ENCODE results near the gene RPS6KA1.

RPS6KA1 gene

DNA sequence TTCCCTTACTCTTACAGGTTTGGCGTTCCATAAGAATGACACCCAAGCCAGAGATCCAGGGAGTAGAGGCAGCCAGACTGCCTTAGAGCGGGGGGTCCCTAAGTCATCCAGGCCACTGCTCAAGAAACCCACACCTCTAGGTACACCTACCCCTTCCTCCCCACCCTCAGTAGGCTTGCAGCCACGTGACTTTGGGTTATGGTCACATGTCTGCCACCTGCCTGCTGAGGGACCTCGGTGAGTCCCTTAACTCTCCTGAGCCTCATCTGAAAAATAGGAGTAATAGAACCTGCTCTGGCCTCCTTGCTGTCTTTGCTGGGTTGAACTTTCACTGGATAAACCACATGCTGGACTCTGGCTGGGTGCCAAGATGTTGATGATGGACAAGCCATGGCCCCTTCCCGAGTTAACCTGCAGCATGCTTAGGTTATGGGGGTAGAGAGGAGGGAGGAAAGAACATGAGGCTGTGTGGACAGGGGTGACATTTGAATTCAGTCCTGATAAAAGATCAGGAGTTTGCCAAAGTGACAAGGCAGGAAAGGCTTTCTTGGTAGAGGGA, 4.5 kb downstream of the RPS6KA1 start:
- no peak for DNase-seq (ENCODE audit: low read depth)

DNA sequence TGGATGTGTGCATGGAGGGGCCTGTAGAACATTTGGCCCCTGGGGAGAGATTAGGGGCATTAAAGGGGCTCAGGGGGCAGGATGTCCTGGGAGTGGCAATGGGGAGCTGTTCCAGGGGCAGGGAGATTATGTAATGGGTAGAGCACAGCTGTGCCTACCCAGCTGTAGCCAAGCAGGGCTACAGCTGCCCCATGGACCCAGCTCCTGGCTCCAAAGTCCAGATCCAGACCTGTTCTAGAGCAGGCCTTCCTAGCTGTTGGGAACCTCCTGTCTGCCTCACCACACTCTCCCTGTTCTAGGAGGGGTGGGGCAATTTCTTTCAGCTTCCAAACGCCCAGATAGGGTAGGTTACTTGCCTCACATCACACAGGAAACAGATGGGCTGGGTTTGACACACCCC, 5.6 kb downstream of the RPS6KA1 start:
- no peak for DNase-seq (ENCODE audit: low read depth)

- DNase-seq (ENCODE audit: low read depth), result no peak
Measured at GRCh38 chr1:26536081-26536480, 6.5 kb downstream of the RPS6KA1 start.

DNA sequence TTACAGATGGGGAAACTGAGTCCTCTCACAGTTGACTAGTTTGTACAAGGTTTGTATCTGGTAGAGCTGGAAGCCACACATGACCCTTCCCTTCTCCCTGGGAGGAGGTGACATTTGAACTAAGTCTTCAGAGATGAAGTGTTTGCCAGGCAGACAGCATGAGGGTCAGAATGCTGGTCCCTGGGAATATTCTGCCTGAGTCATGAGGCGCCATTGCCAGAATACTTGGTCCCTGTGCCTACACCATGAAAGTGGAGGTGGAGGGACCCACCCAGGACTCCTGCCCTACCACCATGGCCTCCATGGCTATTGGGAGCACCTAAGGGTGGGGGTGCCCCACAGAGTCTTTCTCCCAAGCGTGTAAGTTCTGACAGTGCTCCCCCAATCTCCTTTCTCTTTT, 7.0 kb downstream of the RPS6KA1 start:
- DNase-seq (ENCODE audit: low read depth), result no peak

GRCh38 chr1:26537951-26538352, 8.4 kb downstream of the RPS6KA1 start:
- peak; percentile 18 for DNase-seq (ENCODE audit: low read depth)

GRCh38 chr1:26538480-26539412, 9.2 kb downstream of the RPS6KA1 start:
- DNase-seq (ENCODE audit: low read depth), result peak; percentile 9

DNA sequence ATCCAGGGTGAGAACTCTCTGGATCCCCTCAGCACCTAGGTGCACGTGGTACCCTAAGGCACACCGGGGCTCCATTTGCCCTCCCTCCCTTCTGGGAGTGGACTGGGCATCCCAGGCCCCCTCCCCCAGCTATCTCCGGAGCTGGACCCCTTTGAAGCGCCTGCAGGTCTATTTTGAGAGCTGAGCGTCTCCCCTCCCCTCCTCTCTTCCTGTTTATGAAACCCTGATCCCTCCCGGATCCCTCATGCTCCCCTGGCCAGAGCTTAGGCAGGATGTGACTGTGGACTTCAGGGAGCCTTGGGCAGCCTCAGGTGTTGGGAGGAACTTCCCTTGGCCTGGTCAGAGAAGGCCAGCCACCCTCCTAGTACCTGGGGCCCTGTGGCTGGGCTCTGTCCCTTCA, 10.2 kb downstream of the RPS6KA1 start:
- no peak for DNase-seq (ENCODE audit: low read depth)

DNA sequence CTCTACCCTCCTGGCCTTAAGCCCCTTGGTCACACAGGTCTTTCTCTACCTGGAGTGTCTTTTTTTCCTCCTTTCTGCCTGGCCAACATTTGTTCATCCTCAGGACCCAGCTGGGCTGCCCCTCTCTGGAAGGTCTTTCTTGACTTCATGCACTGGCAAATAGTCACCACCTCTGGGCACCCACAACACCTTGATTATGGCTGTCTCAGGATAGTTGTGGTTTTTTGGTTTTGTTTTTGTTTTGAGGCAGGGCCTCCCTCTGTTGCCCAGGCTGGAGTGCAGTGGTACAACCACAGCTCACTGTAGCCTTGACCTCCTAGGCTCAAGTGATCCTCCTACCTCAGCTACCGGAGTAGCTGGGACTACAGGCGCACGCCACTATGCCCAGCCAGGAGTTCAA, 10.8 kb downstream of the RPS6KA1 start:
- DNase-seq (ENCODE audit: low read depth), result no peak

GRCh38 chr1:26541431-26541815, 11.9 kb downstream of the RPS6KA1 start:
- DNase-seq (ENCODE audit: low read depth), result no peak

DNA sequence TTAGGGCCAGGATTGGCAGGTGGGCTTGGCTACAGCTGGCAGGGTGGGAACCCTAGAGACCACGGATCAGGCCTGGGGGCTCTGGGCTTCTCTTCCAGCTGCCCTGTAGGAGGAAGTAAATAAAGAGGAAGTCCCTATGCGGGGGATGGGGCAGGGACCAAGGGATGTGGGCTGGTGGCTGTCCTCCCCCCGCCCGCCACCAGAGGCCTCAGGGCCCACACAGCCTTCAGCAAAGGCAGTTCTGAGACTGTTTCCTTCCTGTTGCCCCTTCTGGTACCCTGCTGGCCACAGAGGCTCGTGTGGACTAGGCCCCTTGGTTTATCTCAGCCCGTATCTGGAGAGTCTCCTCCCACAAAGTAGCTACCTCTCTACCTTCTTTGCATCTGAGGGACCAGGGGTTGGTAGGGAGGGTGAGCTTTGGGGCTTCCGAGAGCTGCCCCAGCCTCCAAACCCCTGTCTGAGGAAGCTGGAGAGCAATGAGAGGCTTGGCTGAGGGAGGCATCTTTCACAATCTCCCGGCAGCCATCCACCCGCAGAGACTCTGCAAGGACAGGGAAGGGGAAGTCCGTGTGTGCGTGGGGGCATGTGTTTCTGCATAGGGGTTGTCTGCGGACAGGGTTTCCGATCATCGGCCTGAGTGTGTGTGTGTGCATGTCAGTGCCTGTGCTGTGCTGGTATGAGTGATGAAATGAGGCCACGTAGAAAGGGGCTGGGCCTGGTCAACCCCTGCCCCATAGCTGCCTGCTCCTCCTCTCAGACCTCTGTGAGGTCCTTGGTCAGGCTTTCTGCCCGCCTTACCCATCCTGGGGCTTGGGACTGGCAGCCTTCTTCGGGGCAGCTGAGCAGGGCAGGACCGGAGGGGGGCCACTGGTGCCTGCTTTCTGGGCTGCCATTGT, 12.5 kb downstream of the RPS6KA1 start:
- peak; percentile 18 for DNase-seq (ENCODE audit: low read depth)

GRCh38 chr1:26542771-26543451, 13.3 kb downstream of the RPS6KA1 start:
- no peak for DNase-seq (ENCODE audit: low read depth)

- no peak for DNase-seq (ENCODE audit: low read depth)
Measured at GRCh38 chr1:26543462-26543861, 13.9 kb downstream of the RPS6KA1 start.

GRCh38 chr1:26544126-26544525, 14.6 kb downstream of the RPS6KA1 start:
- no peak for DNase-seq (ENCODE audit: low read depth)

GRCh38 chr1:26545969-26546323, 16.4 kb downstream of the RPS6KA1 start:
- DNase-seq (ENCODE audit: low read depth), result no peak

DNA sequence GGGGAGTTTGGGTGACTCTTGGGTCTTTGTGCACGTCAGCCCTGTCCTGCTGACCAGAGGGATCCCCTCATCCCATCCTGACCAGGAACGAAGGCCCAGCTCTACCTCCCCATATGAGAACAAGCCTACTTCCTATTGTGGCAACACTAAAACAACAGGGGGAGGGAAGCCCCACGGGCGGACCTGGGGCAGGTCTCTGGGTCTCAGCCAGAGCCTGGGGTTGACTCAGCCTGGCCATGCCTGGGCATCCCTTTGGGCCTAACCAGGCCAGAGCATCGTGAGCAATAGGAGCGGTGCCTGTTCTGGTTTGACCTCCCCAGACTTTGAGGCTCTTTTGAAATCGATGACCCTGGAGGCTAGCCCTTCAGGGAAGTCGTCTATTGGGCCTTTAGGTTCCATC, 16.8 kb downstream of the RPS6KA1 start:
- no peak for DNase-seq (ENCODE audit: low read depth)

DNA sequence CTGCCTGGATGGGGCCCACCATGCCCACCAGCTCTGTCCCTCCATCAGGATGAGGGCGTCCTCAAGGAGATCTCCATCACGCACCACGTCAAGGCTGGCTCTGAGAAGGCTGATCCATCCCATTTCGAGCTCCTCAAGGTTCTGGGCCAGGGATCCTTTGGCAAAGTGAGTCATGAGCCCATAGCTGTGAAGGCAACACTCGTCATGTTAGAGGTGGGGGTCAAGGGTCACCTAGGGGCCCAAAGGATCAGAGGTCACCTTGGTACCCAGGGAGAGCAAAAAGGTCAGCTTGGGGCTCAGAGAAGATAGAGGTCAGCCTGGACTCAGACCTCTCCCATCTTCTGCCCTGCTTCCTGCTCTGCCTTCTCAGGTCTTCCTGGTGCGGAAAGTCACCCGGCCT, 17.3 kb downstream of the RPS6KA1 start:
- no peak for DNase-seq (ENCODE audit: low read depth)

DNA sequence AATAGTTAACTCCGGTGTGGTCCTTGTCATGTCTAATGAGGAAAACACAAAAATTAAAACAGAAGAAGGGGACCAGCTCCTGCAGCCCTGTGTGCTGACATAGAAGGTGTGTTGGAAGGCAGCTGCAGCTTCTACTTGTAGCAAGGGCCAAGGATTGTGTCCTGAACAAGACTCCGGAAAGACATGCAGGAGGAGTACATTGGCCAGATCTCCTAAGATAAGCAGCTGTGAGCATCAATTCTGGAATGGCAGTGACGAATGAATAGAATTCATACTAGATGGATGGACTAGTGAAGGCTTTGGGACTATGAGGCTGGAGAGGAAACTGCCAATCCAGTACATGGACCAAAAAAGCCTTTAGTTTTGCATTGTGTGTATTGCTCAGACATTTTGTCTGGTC, 19.3 kb downstream of the RPS6KA1 start:
- DNase-seq (ENCODE audit: low read depth), result no peak

DNA sequence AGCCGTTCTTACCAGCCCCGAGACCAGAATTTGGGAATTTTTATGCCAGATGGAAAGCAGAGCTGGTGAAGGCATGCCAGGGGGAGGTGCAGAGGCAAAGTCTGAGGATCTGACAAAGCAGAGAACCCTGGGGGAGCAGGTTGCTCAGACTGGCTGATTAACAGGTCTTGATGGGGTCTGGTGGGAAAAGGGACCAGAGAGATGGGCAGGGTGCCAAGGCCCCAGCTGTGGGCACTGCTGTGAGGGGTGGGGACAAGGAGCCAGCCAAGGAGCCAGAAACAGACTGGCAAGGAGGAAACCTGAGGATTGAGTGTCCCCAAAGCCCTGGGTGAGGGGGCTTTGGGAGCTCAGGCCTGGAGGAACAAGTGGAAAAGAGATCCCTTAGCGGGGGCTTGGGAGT, 21.4 kb downstream of the RPS6KA1 start:
- DNase-seq (ENCODE audit: low read depth), result no peak

GRCh38 chr1:26552720-26553119, 23.2 kb downstream of the RPS6KA1 start:
- DNase-seq (ENCODE audit: low read depth), result no peak

DNA sequence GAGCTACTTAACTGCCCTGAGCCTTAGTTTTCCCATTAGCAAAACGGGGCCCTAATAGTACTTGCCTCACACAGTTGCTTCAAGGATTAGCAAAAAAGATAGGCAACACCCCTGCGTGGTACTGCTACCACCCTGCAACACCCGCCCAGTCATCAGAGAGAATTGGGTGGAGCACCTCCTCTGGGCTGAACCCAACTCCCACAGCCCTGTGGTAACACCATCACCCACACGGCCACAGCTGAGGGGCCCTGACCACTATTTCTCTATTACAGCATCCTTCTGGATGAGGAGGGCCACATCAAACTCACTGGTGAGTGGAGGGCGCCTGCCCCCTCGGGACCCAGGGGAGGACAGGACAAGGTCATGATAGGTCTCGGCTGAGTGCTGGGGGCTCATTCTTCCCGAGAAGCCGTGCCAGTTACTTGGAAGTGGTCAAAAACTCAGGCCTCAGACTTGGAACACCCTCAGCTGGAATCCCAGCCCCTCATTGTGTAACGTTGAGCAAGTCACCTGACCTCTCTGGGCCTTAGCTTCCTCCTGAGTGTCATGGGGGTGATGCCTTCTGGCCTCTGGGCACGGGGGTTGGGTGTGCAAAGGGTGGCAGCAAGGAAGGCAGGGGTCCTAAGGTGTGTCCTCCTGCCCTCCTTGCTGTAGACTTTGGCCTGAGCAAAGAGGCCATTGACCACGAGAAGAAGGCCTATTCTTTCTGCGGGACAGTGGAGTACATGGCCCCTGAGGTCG, 24.6 kb downstream of the RPS6KA1 start:
- DNase-seq (ENCODE audit: low read depth), result no peak

- DNase-seq (ENCODE audit: low read depth), result no peak
Measured at GRCh38 chr1:26554781-26555180, 25.2 kb downstream of the RPS6KA1 start.

Data from stromal cell of bone marrow (primary cell).